Adrenal gland (tissue), 12 donors: ENCODE results near the gene LAMC2. TPM values are rescaled to one million over a fixed set of nuclear protein-coding genes. Genes with fewer than 3 reads are reported as not detected.
"Not testable (repeated sequence)": the region's sequence is repeated elsewhere in the genome, so short reads cannot be mapped to it uniquely, and the experiment has no call there.

Experiments
- DNase-seq, 7 donors: peaks; one replicate each; pipeline ENCODE4 v3.0.0-alpha.2; 2019 to 2020
- H3K27ac ChIP-seq, 5 donors: fragments of 200-600 bp; sonication (generic) in 4 of 5; 1 replicate in 3 of 5; 2 replicates in 2 of 5; pipeline versions ENCODE4 v1.5.1 to v1.8.0; 2016 to 2020; ENCODE audit warnings: mild to moderate bottlenecking in 1 of 5
- H3K27me3 ChIP-seq: fragments of 200-600 bp; 2 replicates; pipeline ENCODE4 v1.8.0; 2021
- H3K36me3 ChIP-seq, 2 donors: fragments of 200-600 bp; replicated peaks in 1 of 2; 1 replicate in 1 of 2; 2 replicates in 1 of 2; pipeline versions ENCODE4 v1.5.1 to v1.8.0; 2018 to 2022
- H3K4me1 ChIP-seq, 2 donors: fragments of 200-600 bp; replicated peaks in 1 of 2; 1 replicate in 1 of 2; 2 replicates in 1 of 2; pipeline versions ENCODE4 v1.5.1 to v1.8.0; 2018 to 2021
- H3K4me3 ChIP-seq, 4 donors: fragments of 200-600 bp; sonication (generic) in 3 of 4; one replicate each; pipeline ENCODE4 v1.5.1; 2016 to 2018
- H3K9me3 ChIP-seq, 3 donors: fragments of 200-600 bp; sonication (generic) in 1 of 3; replicated peaks in 1 of 3; 1 replicate in 2 of 3; 2 replicates in 1 of 3; pipeline versions ENCODE4 v1.5.1 to v1.8.0; 2016 to 2021
- CTCF ChIP-seq, 6 experiments: fragments of 450-650 bp in 4 of 6; fragments of 200-600 bp in 2 of 6; sonication (generic) in 1 of 6; IDR thresholded peaks; 1 replicate in 5 of 6; 2 replicates in 1 of 6; pipeline versions ENCODE4 v1.5.1 to v1.8.0; 2016 to 2021; ENCODE audit warnings: antibody characterized with exemption in 6 of 6, mild to moderate bottlenecking in 2 of 6, moderate library complexity in 1 of 6
- POLR2A ChIP-seq, 2 donors: fragments of 450-650 bp; IDR thresholded peaks; one replicate each; pipeline ENCODE4 v1.6.1; 2017; ENCODE audit warnings: antibody characterized with exemption in 2 of 2, mild to moderate bottlenecking in 2 of 2, moderate library complexity in 1 of 2
- WGBS, 4 donors: extraction: QIAGEN DNeasy Blood & Tissue Kit in 2 of 4; methylation state at CpG; one replicate each; pipeline versions ENCODE4 v1.1.5 to v1.1.7; 2013 to 2017; 5-methylcytosine and 5-hydroxymethylcytosine counted together
- intact Hi-C, 2 donors: fragments of 100-400 bp; cut with DNase I; formaldehyde crosslinking; loops; one replicate each; pipeline versions ENCODE4 v1.14.1 to v1.15.0; 2022 to 2023
- polyA plus RNA-seq, 3 donors: library from polyadenylated mRNA; stranded (reverse); fragments of 200-250 nt in 2 of 3; fragments of 350-450 nt in 1 of 3; fragmentation: Illumina TruSeq in 1 of 3; extraction: RNeasy Lipid Tissue Mini Kit (QIAGEN cat#74804) in 1 of 3; gene quantifications; one replicate each; pipeline ENCODE4 v1.2.3, GENCODE V29; 2013 to 2014
- total RNA-seq, 9 donors: library from RNA; depleted of rRNA in 4 of 9; stranded (reverse); fragments of >200 nt in 4 of 9; fragments of 120-200 nt in 1 of 9; fragmentation: NEBNext Ultra II Directional in 1 of 9; extraction: Animal tissue kit (Norgen Biotek cat#: 25700) in 1 of 9; gene quantifications; one replicate each; pipeline versions ENCODE4 v1.1.0 to v1.2.4, GENCODE V29; 2013 to 2023
- donor health status: healthy with polysubstance abuse.
- donor health status: Bipolar disorder and iron deficiency.
- donor health status: DM: yes; HTN: yes; CAD: no.
- donor health status: DM: no; HTN: no; CAD: no.
- donor health status: DM: no; HTN: no; CAD: no.
- donor health status: DM: yes; HTN: yes; CAD: no.

Gene LAMC2
- total and polyA plus RNA-seq, 12 donors, result 0.04 to 1.4 (median 0.16) TPM; not detected in 1

DNA sequence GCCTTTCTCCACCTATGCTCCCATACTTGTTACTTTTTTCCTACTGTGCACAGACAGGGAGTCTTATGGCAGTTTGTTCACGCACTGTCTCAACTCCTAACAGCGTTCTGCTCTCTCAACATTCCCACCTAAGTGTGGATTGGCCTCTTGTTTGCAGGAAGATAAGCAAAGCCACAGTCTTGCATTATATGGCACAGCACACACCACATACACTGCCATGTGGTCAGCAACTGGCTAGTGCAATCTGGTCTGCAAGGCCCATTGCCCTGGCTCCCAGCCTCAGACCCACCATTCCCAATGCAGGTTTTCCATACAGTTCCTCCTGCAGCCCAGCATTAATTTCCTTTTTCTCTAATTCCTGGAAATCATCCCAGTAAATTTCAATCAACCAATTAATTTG lies 38.3 kb upstream of the LAMC2 start:
- TF ChIP-seq POLR2A (IDR thresholded peaks at IDR 0.05) (no peak), CTCF (IDR thresholded peaks at IDR 0.05) (no peak)
- H3K27me3 ChIP-seq, result peaks cover 3% of the 10 kb centered on the region
- H3K27ac ChIP-seq, result no peak overlapping the region
- 83 to 98% (median 84%) methylated on average over 2 of the region's 2 CpGs for WGBS, 4 donors
- no peaks in the 10 kb centered on the region for H3K4me1 ChIP-seq
- DNase-seq, result no peak
- peaks cover 0 to 11% of the 10 kb centered on the region in 2 donors for H3K36me3 ChIP-seq
- no peak overlapping the region for H3K4me3 ChIP-seq
- no peaks in the 10 kb centered on the region for H3K9me3 ChIP-seq
- intact Hi-C loops, result no loop called here

DNA sequence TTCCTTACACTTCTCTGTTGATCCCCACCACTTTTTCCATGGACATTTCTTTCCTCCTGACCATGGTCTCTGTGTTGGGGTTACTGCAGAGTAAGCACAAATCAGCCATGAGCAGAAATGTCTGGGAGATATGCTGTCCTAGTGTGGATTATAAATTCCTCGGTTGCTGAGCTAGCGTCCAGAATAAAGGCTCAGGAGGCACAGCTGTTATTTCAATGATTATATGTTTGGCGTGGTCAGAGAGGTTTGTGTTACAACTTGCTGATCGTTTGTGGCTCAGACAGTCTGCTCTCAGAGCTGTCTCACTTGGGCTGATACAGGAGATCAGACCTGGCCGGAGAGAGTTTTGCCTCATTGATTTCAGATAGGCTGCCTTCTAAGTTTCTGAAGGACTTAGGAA lies 37.5 kb upstream of the LAMC2 start:
- H3K27ac ChIP-seq, result no peak overlapping the region
- no peak overlapping the region for H3K4me3 ChIP-seq
- H3K36me3 ChIP-seq, result peaks cover 0 to 4% of the 10 kb centered on the region in 2 donors
- intact Hi-C loops, result no loop called here
- WGBS, 4 donors, result 53 to 75% (median 60%) methylated on average over 5 of the region's 5 CpGs
- TF ChIP-seq CTCF (IDR thresholded peaks at IDR 0.05), result no peak
- no peak for TF ChIP-seq POLR2A (IDR thresholded peaks at IDR 0.05)
- H3K27me3 ChIP-seq, result peaks cover 3% of the 10 kb centered on the region
- H3K4me1 ChIP-seq, result no peaks in the 10 kb centered on the region
- no peak for DNase-seq
- H3K9me3 ChIP-seq, result no peaks in the 10 kb centered on the region

GRCh38 chr1:183149273-183149672 lies 36.8 kb upstream of the LAMC2 start:
- intact Hi-C loops, result no loop called here
- H3K9me3 ChIP-seq, result no peaks in the 10 kb centered on the region
- H3K27me3 ChIP-seq, result peaks cover 3% of the 10 kb centered on the region
- H3K27ac ChIP-seq, result no peak overlapping the region
- H3K36me3 ChIP-seq, result no peaks in the 10 kb centered on the region
- 81 to 93% (median 85%) methylated on average over 1 of the region's 1 CpG for WGBS, 4 donors
- H3K4me3 ChIP-seq, result no peak overlapping the region
- no peaks in the 10 kb centered on the region for H3K4me1 ChIP-seq
- DNase-seq, result no peak
- TF ChIP-seq POLR2A (IDR thresholded peaks at IDR 0.05) (no peak), CTCF (IDR thresholded peaks at IDR 0.05) (no peak)

DNA sequence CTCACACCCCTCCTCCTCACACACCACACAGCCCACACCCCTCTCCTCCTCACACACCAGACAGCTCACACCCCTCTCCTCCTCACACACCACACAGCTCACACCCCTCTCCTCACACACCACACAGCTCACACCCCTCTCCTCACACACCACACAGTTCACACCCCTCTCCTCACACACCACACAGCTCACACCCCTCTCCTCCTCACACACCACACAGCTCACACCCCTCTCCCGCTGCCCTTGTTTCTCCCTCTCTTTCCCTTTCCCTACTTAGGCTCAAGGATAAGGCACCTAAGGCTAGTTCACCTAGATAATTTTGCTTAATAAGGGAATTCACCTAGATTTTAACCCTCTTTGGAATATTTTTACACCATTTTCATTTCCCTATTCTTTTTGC lies 36.0 kb upstream of the LAMC2 start:
- H3K4me3 ChIP-seq, H3K4me1 ChIP-seq, H3K36me3 ChIP-seq, intact Hi-C loops, H3K9me3 ChIP-seq, DNase-seq, H3K27me3 ChIP-seq, H3K27ac ChIP-seq: not testable (repeated sequence)
- 64 to 89% (median 75%) methylated on average over 1 of the region's 1 CpG for WGBS, 4 donors

DNA sequence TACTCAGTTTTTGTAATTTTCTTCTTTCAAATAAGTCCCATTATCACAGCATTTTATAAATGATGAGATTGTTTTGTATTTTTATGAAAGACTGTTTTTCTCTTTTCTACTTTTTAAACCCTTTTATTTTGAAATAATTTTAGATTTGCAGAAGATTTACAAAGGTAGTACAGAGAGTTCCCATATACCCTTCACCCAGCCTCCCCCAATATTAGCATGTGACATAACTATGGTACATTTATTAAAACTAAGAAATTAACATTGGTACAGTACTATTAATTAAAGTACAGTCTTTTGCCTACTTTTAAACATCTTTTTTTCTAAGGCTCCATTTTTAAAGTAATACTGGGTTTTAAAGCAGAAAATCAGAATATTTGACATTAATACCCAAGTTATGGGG lies 35.6 kb upstream of the LAMC2 start:
- TF ChIP-seq POLR2A (IDR thresholded peaks at IDR 0.05) (no peak), CTCF (IDR thresholded peaks at IDR 0.05) (no peak)
- peaks cover 3% of the 10 kb centered on the region for H3K27me3 ChIP-seq
- intact Hi-C loops, result no loop called here
- DNase-seq, result no peak
- H3K4me1 ChIP-seq, result no peaks in the 10 kb centered on the region
- no peak overlapping the region for H3K4me3 ChIP-seq
- H3K27ac ChIP-seq, result no peak overlapping the region
- H3K9me3 ChIP-seq, result no peaks in the 10 kb centered on the region
- H3K36me3 ChIP-seq, result no peaks in the 10 kb centered on the region
